Peyer's patch (tissue), 4 donors: Measurements from ENCODE around the gene PAGE2.

ENCODE experiments used
- CTCF ChIP-seq, 6 experiments: fragments of 450-650 bp in 4 of 6; fragments of 200-600 bp in 2 of 6; sonication (generic) in 1 of 6; IDR thresholded peaks; one replicate each; pipeline ENCODE4 v1.5.1; 2017 to 2019; ENCODE audit warnings: antibody characterized with exemption in 6 of 6, mild to moderate bottlenecking in 3 of 6, moderate library complexity in 1 of 6
- POLR2A ChIP-seq, 2 donors: fragments of 450-650 bp; IDR thresholded peaks; one replicate each; pipeline ENCODE4 v1.5.1; 2017; ENCODE audit warnings: antibody characterized with exemption in 2 of 2, mild to moderate bottlenecking in 2 of 2, moderate library complexity in 2 of 2

GRCh38 chrX:55123900-55124299, 35.1 kb downstream of the PAGE2 start:
- TF ChIP-seq CTCF (IDR thresholded peaks at IDR 0.05) (no peak), POLR2A (IDR thresholded peaks at IDR 0.05) (no peak)
